ENCODE measurements around the gene LRSAM1. TPM values are rescaled to one million over a fixed set of nuclear protein-coding genes. Genes with fewer than 3 reads are reported as not detected.

LRSAM1 gene
- total RNA-seq, 4 donors from 2014 or later, result 13.0 to 24.7 (median 19.6) TPM

- no peak for TF ChIP-seq CTCF (IDR thresholded peaks at IDR 0.05; ENCODE audit: low read depth)
These were observed 58.6 kb downstream of the LRSAM1 start for GRCh38 chr9:127509955-127510299.

- no peak for TF ChIP-seq CTCF (IDR thresholded peaks at IDR 0.05; ENCODE audit: low read depth)
These were observed 63.2 kb downstream of the LRSAM1 start for GRCh38 chr9:127514468-127514867.

- no peak for TF ChIP-seq CTCF (IDR thresholded peaks at IDR 0.05; ENCODE audit: low read depth)
These were observed 65.7 kb downstream of the LRSAM1 start for GRCh38 chr9:127516835-127517607.

GRCh38 chr9:127517620-127518019 is 66.3 kb downstream of the LRSAM1 start:
- TF ChIP-seq CTCF (IDR thresholded peaks at IDR 0.05; ENCODE audit: low read depth), result no peak

GRCh38 chr9:127518091-127518856 is 67.0 kb downstream of the LRSAM1 start:
- no peak for TF ChIP-seq CTCF (IDR thresholded peaks at IDR 0.05; ENCODE audit: low read depth)

- TF ChIP-seq CTCF (IDR thresholded peaks at IDR 0.05; ENCODE audit: low read depth), result no peak
These were observed 68.2 kb downstream of the LRSAM1 start for GRCh38 chr9:127519301-127520166.

All from subcutaneous adipose tissue (tissue), 4 donors.